ENCODE data around the gene TMEM176B.
A peak's percentile ranks its signal among the peaks of the same experiment; 100 is the strongest.
"Not testable (repeated sequence)": the region's sequence is repeated elsewhere in the genome, so short reads cannot be mapped to it uniquely, and the experiment has no call there.

The TMEM176B gene

DNA sequence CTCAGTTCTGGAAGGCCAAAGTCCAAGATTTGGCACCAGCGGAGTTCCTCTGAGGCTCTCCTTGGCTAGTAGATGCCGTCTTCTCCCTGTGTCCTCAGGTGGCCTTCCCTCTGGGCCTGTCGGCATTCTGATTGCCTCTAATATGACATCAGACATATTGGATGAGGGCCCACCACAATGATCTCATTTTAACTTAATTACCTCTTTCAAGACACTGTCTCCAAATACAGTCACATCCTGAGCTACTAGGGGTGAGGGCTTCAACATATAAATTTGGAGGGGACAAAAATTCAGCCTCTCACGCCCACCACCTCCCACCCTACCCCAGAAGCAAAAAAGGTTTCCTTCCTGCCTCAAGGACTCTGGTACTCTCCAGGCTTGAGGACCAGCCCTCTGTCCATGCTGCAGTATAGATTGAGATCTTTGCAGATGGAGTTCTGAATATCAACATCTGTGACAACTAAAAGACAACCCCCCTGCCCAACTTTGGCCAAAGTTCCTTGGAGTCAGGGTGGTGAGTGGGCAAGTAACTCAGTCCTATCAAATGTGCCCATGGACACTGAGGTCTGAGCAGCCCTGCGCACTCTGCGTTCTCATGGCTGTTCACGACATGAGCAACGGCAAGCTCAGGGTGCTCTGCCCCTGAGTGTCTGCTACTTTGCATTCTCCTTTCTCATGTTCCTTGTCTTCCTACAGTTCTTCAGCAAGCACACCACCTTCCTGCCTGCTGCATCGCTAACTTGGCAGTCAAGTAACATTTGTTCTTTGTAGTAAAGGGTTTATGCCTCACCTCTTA lies 11.5 kb downstream of the TMEM176B start:
- no peak for DNase-seq

DNA sequence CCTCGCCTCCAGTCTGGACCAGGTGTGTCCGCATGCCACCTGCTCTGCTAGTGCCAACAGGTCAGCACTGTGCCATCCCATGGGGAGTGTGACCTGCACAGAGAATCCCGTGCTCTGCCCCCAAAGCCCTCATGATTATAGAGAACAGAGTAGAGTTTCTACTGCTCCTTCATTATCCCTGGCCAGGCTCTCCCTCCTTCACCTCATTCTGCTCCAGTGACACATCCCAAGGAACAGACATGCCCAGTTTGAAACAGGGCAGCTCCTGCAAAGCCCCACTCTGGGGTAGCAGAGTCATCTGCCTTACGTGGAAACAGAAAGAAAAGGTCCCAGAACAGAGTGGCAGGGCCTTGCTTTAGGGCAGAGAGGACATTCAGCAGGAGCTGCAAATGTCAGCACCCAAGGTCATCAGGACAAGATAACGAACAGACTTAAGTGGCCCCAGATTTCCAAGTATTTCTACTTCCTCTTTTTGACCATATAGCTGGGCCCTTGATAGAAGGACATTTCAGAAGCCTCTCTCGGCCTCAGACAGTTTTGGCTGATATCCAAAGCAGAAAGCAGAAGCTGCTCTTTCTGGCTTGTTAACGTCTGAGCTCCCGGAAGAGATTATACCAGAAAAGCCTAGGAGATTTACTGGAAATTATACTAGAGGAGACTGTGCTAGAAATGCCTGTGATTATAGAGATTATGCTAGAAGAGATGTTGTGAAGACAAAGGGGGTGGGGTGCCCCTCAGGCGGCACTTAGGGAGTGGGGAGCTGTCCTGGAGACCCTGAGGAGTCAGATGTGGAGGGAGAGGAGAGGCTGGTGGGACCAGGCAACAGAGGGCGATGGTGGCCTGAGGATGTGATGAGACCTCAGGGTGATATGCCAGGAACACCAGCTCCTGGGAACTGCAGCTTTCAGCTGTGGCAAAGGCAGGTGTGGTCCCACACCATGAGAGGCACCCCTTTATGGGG lies 12.6 kb downstream of the TMEM176B start:
- peak; percentile 14 for DNase-seq

DNA sequence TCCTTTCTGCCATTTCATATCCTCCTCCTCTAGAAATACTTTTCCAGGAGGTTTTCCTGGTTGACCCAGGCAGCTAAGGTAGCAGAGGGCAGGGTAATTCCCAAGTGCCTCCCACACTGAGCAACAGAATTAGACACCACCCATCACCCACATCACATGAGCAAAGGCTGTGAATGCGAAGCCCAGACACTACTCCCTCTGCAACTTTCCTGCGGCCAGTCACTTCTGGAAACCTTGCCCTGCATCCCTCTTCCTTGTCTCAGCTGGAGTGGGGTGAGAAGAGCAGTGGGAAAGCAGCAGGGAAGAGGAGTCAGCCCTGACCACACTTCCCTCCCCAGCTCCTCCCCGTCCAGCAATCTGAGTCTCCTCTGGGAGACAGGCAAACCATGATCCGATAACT lies 15.2 kb downstream of the TMEM176B start:
- DNase-seq: no peak

DNA sequence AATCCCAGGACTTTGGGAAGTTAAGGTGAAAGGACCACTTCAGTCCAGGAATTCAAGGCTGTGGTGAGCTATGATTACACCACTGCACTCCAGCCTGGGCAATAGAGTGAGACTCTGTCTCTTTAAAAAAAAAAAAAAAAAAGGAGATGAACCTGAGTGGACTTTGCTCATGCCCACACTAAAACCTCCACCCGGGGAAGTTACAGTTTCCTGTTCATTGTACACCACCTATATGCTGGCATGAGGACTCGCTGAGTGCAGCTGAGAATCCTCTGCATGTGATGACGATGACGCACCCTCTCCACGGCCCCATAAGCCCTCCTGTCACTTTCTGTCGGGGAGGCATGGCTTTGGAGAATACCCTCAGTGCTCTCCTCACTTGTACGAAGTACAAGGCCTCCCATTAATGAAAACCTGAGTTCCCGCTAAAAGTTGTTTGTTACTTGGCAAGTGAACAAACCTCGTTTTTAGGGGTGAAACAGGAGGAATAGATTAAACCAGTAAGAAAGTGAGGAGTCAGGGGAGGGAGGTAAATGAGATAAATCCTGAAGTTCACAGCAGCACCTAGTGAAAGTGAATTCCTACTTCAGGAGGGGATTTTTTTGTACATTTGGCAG lies 15.9 kb downstream of the TMEM176B start:
- DNase-seq: no peak

DNA sequence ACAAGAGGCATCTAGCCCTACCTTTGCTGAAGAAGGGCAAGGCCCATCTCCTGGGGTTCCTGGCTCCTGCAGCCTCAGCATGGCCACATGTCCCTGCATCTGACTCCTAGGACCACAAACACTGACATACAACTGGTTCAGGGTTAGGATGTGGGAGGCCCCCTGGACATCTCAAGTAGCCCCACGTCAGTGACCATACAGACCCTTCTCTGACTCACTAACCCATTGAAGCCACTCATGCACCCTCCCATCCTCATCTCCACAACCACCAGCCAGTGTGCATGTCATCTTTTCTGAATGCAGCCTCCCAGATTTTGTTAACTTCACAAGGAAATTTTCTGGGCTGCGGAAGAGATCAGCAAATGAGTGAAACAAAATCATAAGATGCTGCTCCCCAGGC lies 18.2 kb downstream of the TMEM176B start:
- no peak for DNase-seq

DNA sequence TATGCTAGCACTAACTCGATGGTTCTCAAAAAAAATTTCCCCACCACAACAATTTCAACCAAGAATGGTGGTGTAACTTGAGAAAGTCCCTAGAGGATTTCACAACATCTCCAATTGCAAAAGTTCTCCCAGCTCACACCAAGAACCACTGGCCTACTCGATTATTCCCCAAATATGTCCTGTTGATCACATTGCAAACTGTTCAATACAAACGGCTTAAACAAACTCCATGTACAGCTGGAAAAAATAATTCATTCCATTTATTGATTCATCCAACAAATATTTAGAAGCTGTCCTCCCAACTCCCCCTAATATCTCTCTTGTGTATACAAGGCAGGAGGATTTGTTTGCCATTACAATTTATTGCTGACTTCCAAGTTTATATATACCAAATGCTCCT lies 19.1 kb downstream of the TMEM176B start:
- peak; percentile 7 for DNase-seq

DNA sequence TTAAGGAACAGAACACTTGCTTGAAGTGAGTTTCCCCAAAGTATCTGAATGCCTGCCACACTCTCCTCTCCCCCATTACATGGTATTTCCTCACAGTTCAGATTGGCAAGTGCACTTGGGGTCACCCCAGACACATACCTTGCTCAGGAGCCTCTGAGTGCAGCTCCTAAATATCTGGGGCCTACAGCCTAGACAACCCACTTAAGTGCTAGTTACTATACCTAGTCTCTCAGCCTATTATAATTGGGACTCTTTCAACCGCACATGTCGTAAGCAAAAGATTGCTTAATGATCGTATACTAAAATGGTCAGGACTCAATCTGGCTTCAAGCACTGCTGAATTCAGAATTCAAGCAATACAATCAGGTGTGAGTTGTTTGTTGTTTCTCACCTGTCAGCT lies 19.9 kb downstream of the TMEM176B start:
- DNase-seq: no peak

DNA sequence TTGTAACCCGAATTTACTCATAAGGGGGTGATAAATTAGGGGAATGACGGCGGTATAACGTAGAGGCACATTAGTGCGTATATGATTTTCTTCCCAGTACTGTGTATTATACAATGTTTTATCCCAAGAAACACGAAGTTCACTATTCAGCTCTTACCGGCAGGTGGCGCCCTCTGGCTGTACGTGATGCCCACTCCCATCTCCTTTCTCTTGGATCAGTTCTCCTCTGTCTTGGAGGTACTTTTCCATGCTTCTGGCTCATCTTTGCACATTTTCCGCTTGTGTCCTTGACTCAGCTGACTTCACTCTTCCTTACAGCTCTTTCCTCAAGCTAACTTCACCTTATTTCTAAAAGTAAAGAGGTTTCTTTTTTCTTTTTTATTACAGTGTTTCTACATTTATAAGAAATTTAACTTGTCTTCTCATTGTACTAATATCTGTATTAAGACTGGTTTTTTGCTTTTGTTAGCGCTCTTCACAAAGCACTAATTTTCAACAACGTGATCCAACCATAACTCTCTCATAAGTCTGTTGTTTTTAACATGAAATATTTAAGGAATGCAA lies 21.3 kb downstream of the TMEM176B start:
- peak; percentile 68 for DNase-seq

DNA sequence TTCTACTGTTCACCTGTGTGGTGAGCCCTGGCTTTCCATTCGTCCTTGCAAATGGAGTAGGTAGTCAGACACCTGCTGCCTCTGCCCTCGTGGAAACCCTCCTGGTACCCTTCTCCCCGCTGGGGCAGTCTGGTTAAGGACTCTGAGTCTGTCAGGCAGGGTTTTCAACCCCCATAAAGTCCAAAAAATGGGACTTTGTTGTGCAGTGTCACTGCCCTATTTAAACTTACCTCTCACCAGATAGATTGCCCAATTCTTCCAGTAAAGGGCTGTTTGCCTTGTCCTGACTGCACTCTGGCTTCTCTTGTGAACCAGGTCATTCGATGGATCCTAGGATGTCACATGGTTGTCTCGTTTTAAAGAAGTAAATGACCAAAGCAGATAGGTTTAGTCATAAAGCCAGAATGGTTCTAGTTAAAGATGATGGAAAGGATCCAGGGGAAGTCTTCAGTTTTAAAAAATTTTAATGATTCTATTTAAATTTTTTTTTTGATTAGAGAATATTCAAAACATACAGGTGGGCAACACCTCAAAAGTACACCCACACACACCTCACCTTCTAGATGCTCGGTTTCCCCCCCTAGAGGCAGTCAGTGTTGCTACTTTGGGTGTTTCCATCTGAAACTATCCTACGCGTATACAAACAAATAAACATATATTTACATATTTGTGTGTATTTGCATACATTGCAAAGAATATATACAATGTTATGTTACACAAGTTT lies 22.0 kb downstream of the TMEM176B start:
- DNase-seq: no peak

DNA sequence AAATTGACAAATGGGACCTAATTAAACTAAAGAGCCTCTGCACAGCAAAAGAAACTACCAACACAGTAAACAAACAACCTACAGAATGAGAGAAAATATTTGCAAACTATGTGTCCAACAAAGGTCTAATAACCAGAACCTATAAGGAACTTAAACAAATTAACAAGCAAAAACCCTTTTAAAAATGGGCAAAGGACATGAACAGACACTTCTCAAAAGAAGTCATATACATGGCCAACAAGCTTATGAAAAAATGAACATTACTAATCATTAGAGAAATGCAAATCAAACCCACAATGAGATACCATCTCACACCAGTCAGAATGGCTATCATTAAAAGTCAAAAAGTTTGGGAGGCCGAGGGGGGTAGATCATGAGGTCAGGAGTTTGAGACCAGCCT lies 26.0 kb downstream of the TMEM176B start:
- DNase-seq: not testable (repeated sequence)

DNA sequence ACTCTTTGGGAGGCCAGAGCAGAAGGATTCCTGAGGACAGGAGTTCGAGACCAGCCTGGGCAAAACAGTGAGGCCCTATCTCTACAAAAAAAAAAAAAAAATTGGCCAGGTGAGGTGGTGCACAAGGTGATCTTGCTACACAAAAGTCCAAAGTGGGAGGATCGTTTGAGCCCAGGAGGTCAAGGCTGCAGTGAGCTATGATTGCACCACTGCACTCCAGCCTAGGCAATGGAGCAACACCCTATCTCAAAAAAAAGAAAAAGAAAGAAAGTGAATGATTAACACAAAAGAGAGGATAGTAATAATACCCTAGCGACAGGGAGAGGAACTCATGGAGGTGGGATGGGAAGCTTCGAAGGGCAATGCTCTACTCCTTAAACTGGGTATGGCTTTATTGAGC lies 30.4 kb downstream of the TMEM176B start:
- DNase-seq: no peak

DNA sequence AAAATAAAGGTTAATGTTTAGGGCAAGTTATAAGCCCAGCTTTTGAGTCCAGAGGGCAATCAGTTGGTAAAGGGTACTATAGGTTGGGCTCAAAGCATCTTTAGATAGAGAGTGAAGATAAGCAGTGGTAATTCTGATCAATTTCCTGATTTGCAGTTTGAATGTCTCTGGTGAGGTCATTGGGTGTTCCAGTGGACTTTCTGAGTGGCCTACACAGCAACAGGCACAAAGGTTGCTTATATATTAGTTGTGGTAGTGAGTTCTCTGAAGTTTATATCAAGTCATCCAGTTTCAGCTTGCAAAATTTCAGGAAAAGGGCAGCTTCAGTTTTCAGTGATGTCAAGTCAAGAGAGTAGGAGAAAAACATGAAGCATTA lies 33.8 kb downstream of the TMEM176B start:
- DNase-seq: no peak

DNA sequence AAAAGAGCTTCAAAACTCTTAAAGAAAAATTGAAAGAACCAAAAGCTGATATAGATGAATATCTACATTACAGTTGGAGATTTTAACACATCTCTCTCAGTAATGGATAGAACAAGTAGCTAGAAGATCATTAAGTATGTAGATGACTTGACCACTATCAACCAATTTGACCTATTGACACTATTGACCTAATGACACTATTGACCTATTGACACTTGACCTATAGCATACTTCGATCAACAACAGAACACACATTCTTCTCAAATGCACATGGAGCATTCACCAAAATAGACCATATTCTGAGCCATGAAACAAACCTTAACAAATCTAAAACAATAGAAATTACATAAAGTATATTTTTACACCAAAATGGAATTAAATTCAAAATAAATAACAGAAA lies 40.7 kb downstream of the TMEM176B start:
- no peak for DNase-seq

DNA sequence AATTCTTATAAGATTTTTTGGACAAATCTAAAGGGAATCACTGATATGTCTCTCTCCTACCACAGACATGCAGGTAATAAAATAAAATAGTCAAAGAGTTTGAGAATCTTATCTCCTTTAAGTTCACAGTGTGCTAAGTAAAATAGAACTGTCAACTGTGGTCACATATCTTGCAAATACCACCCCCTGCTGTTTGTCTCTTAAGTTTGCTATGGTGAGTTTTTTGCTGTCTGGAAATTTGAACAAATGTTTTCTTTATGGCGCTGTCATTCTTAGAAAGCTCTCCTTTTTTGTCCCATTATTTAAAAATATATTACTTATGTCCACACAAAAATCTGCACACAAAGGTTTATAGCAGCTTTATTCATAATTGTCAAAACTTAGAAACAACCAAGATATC lies 43.3 kb downstream of the TMEM176B start:
- peak; percentile 83 for DNase-seq

DNA sequence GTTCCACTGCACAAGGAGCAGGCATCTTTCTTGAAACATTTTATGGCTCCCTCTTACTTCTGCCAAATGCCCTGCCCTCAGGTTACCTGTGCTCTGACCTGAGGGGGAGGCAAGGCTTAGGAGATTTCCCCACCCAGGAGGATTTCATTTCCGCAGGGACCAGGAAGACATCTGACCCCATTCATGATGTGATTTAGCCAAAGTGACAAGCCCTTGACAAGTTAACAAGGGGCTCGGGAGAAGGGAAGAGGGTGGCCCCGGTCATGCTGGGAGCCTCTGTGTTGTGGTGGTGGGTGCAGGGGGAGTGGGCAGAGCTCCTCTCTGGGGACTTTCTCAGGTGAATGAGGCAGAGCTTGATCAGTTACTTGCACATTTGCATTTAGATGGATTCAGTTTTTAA lies 44.0 kb downstream of the TMEM176B start:
- no peak for DNase-seq

DNA sequence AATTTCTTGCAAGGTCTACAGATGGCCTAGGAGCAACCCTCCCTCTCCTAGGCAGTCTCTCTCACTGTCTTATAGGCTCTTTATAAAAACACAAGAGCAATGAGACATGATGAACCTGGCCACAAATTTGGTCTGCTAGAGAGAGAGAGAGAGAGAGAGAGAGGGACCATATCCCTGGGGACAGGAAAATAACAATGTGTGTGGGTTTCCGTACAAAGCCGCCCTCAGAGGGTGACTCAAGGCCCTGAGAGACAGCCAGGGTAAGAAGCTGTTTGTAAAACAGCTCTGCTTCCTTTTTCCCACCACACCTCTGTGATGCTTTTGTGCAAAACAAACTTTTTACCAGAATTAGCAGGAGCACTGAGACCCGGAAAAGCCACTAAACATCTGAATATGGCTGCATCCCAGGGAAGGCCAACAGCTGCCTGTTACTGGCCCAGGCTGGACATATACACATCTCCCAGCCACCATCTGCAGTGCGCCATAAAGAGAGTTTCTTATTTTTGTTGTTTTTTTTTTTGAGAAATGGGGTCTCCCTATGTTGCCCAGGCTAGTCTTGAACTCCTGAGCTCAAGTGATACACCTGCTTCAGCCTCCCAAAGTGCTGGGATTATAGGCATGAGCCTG lies 44.6 kb downstream of the TMEM176B start:
- DNase-seq: peak; percentile 98

DNA sequence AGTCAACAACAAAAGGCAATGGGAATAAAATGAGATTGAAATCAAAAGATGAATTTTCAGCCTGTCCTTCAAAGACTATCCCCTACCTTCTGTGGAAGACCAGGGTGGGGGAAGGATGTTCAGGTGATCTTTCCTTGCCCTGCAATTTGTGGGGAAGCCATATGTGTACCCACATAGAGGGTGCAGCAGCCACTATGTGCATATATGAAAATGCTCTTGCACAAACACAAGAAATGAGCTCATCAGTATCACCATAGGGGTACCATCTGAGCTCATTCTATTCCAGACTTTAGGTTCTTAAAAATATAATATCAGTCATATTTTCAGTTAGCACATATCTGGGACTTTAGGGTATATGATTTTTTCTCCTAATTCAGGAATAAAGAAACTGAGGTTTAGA lies 45.2 kb downstream of the TMEM176B start:
- no peak for DNase-seq

DNA sequence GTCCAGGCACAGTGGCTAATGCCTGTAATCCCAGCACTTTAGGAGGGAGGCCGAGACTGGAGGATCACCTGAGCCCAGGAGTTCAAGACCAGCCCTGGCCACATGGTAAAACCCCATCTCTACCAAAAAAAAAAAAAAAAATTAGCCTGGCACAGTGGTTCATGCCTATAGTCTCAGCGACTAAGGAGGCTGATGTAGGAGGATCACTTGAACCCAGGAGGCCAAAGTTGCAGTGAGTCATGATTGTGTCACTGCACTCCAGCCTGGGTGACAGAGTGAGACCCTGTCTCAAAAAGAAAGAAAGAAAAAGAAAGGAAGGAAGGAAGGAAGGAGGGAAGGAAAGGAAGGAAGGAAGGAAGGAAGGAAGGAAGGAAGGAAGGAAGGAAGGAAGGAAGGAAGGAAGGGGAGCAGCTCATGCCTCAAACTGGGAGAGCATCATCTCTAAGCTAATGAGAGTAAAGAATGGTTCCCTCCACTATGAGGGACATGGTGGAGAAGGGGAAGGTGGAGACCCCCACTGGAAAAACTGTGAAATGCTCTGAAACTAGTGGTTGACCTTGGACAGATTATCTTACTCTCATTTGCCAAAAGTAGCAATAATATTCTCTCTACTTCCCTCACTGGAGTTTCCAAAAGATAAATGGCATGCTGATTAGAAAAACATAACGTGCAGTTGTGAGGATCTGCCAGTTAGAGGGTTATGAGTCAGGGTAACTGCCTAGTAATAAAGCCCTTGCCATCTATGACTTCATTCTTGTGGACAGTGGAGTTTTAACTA lies 46.1 kb downstream of the TMEM176B start:
- peak; percentile 83 for DNase-seq

DNA sequence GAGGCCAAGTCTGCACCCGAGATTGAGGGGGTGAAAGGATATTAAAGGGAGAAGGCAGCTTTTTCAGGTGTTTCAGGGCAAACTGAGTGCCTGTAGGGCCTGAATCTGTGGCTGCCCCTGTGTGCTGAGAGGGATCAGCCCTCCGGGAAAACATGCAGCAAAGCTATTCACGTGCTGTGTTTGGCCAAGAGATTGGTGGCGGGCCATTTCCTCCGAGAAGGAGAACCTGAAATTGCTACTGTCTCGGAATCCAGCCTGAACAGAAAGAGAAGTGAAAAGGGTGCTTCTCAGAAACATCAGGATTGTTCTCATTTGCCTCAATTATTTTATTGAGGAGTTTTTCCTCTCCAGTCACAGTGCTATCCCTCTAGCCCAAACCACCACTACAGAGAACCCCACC lies 46.9 kb downstream of the TMEM176B start:
- no peak for DNase-seq

DNA sequence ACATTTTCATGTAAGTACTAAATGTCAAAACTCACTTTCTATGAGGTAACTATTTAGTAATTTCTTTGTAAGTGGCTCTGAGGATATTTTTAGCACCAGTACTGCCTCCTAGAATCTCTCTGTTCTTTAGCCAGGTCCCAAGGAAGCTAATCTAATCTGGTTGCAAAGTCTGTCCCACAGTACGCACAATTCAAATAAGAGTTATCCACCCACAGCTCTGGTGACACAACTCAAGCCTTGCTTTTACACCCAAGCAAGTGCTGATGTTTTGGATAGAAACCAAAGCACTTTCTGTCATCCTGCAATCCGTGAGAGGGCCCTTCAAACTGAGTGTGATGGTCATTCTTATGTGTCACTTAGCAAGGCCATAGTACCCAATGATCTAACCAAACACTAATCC lies 48.5 kb downstream of the TMEM176B start:
- no peak for DNase-seq

DNA sequence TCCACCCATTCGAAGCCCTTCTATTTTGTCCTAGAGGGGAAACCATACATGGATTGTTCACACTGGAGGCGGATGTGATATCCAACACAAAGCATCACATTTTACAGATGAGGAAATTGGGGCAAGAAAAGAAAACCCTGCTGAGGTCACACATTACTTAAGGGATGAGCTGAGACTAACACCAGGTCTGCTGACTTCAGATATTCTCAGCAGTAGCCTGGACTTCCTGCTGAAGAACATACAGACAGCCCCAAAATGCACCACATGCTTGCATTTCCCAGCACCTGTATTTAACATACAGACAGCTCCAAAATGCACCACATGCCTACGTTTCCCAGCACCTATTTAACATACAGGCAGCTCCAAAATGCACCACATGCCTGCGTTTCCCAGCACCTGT lies 51.8 kb downstream of the TMEM176B start:
- DNase-seq: no peak

Data from CD4-positive, alpha-beta T cell treated with Interleukin-4 for 4 hours (primary cell).